ENCODE data around the gene MYMX.

GRCh38 chr6:44243345-44243744 lies 26.6 kb downstream of the MYMX start:
- no peak for TF ChIP-seq CTCF (conservative IDR thresholded peaks at IDR 0.05)
- TF ChIP-seq ZFX (IDR thresholded peaks at IDR 0.05), result no peak

Data from C4-2B (cell line).